ENCODE data around the gene KRTAP5-6. TPM values are rescaled to one million over a fixed set of nuclear protein-coding genes. Genes with fewer than 3 reads are reported as not detected.
"Not testable (repeated sequence)": the region's sequence is repeated elsewhere in the genome, so short reads cannot be mapped to it uniquely, and the experiment has no call there.

Gene KRTAP5-6
- total RNA-seq, 1 experiment from 2014 or later, result not detected

GRCh38 chr11:1686220-1686619 lies 10.8 kb upstream of the KRTAP5-6 start:
- not testable (repeated sequence) for DNase-seq, H3K27ac ChIP-seq, H3K4me1 ChIP-seq

GRCh38 chr11:1688336-1688947 lies 8.6 kb upstream of the KRTAP5-6 start:
- not testable (repeated sequence) for H3K27ac ChIP-seq; H3K9me3 ChIP-seq (replicated peaks); H3K4me3 ChIP-seq; DNase-seq; H3K4me1 ChIP-seq; H3K36me3 ChIP-seq; H3K27me3 ChIP-seq

More at GRCh38 chr11:1686220-1686619, 10.8 kb upstream of the KRTAP5-6 start:
- not testable (repeated sequence) for H3K4me3 ChIP-seq; H3K9me3 ChIP-seq (replicated peaks); H3K36me3 ChIP-seq; H3K27me3 ChIP-seq

- not testable (repeated sequence) for H3K36me3 ChIP-seq; H3K27ac ChIP-seq; H3K4me1 ChIP-seq; H3K27me3 ChIP-seq; DNase-seq; H3K4me3 ChIP-seq; H3K9me3 ChIP-seq (replicated peaks)
These were observed 7.5 kb upstream of the KRTAP5-6 start for GRCh38 chr11:1689250-1690166.

GRCh38 chr11:1690167-1691025 lies 6.6 kb upstream of the KRTAP5-6 start:
- Histone ChIP-seq H3K9me3 (replicated peaks) (no peaks in the 10 kb centered on the region), H3K36me3 (no peaks in the 10 kb centered on the region), H3K27me3 (peaks cover 6% of the 10 kb centered on the region; the same call in 1 of the 2 replicates), H3K27ac (no peak overlapping the region), H3K4me1 (peaks cover 10% of the 10 kb centered on the region), H3K4me3 (no peak overlapping the region)
- DNase-seq, result no peak

- H3K9me3 ChIP-seq (replicated peaks), result no peaks in the 10 kb centered on the region
- no peak overlapping the region for H3K4me3 ChIP-seq
- no peak overlapping the region for H3K27ac ChIP-seq
- peaks cover 3% of the 10 kb centered on the region; the same call in 1 of the 2 replicates for H3K27me3 ChIP-seq
- H3K4me1 ChIP-seq, result peaks cover 10% of the 10 kb centered on the region
- DNase-seq, result no peak
- H3K36me3 ChIP-seq, result no peaks in the 10 kb centered on the region
These were observed 5.7 kb upstream of the KRTAP5-6 start for GRCh38 chr11:1691026-1691877.

GRCh38 chr11:1691878-1692707 lies 4.9 kb upstream of the KRTAP5-6 start:
- no peak for DNase-seq
- Histone ChIP-seq H3K27ac (no peak overlapping the region), H3K9me3 (replicated peaks) (no peaks in the 10 kb centered on the region), H3K36me3 (no peaks in the 10 kb centered on the region), H3K27me3 (peaks cover 3% of the 10 kb centered on the region; the same call in 1 of the 2 replicates), H3K4me3 (no peak overlapping the region), H3K4me1 (peaks cover 10% of the 10 kb centered on the region)

- no peak overlapping the region for H3K27ac ChIP-seq
- H3K4me3 ChIP-seq, result no peak overlapping the region
- no peak for DNase-seq
- H3K9me3 ChIP-seq (replicated peaks), result no peaks in the 10 kb centered on the region
- H3K36me3 ChIP-seq, result no peaks in the 10 kb centered on the region
- peaks cover 3% of the 10 kb centered on the region; the same call in 1 of the 2 replicates for H3K27me3 ChIP-seq
- H3K4me1 ChIP-seq, result peaks cover 10% of the 10 kb centered on the region
These were observed 4.2 kb upstream of the KRTAP5-6 start for GRCh38 chr11:1692708-1693326.

- Histone ChIP-seq H3K9me3 (replicated peaks) (no peaks in the 10 kb centered on the region), H3K4me3 (peak overlapping the region; percentile 42), H3K4me1 (peaks cover 10% of the 10 kb centered on the region), H3K27ac (peak overlapping the region; percentile 48), H3K36me3 (no peaks in the 10 kb centered on the region), H3K27me3 (peaks cover 3% of the 10 kb centered on the region; the same call in 1 of the 2 replicates)
- DNase-seq, result peak; percentile 83 to 87
These were observed 3.5 kb upstream of the KRTAP5-6 start for GRCh38 chr11:1693327-1694063.

GRCh38 chr11:1694064-1694845 lies 2.7 kb upstream of the KRTAP5-6 start:
- peak overlapping the region; percentile 42 for H3K4me3 ChIP-seq
- H3K27me3 ChIP-seq, result peaks cover 3% of the 10 kb centered on the region; the same call in 1 of the 2 replicates
- peaks cover 10% of the 10 kb centered on the region for H3K4me1 ChIP-seq
- H3K36me3 ChIP-seq, result no peaks in the 10 kb centered on the region
- DNase-seq, result peak; percentile 84 to 88
- peak overlapping the region; percentile 48; the same call in 1 of the 2 replicates for H3K27ac ChIP-seq
- no peaks in the 10 kb centered on the region for H3K9me3 ChIP-seq (replicated peaks)

GRCh38 chr11:1694846-1695547 lies 2.0 kb upstream of the KRTAP5-6 start:
- DNase-seq, result no peak
- Histone ChIP-seq H3K27ac (no peak overlapping the region), H3K4me1 (peaks cover 10% of the 10 kb centered on the region), H3K4me3 (no peak overlapping the region), H3K9me3 (replicated peaks) (no peaks in the 10 kb centered on the region), H3K36me3 (no peaks in the 10 kb centered on the region), H3K27me3 (peaks cover 3% of the 10 kb centered on the region; the same call in 1 of the 2 replicates)

- no peaks in the 10 kb centered on the region for H3K9me3 ChIP-seq (replicated peaks)
- no peak overlapping the region for H3K4me3 ChIP-seq
- H3K4me1 ChIP-seq, result peaks cover 10% of the 10 kb centered on the region
- H3K27me3 ChIP-seq, result peaks cover 3% of the 10 kb centered on the region; the same call in 1 of the 2 replicates
- H3K36me3 ChIP-seq, result no peaks in the 10 kb centered on the region
- H3K27ac ChIP-seq, result no peak overlapping the region
- DNase-seq, result no peak
These were observed 1.4 kb upstream of the KRTAP5-6 start for GRCh38 chr11:1695548-1696108.
